Measurements from ENCODE around the gene SMPX.

Gene SMPX

GRCh38 chrX:21741869-21742701 is 15.8 kb downstream of the SMPX start:
- no peak for DNase-seq

GRCh38 chrX:21741364-21741763 is 16.6 kb downstream of the SMPX start:
- DNase-seq, result no peak

- no peak for DNase-seq
These were observed 17.3 kb downstream of the SMPX start for GRCh38 chrX:21740329-21741274.

GRCh38 chrX:21738950-21739287 is 19.0 kb downstream of the SMPX start:
- DNase-seq, result no peak

- DNase-seq, result no peak
These were observed 19.5 kb downstream of the SMPX start for GRCh38 chrX:21738210-21738949.

GRCh38 chrX:21735768-21736127 is 22.2 kb downstream of the SMPX start:
- no peak for DNase-seq

- DNase-seq, result no peak
These were observed 22.7 kb downstream of the SMPX start for GRCh38 chrX:21735038-21735767.

- DNase-seq, result no peak
These were observed 23.7 kb downstream of the SMPX start for GRCh38 chrX:21734175-21734574.

GRCh38 chrX:21733705-21734104 is 24.2 kb downstream of the SMPX start:
- DNase-seq, result no peak

- no peak for DNase-seq
These were observed 27.9 kb downstream of the SMPX start for GRCh38 chrX:21730026-21730425.

- DNase-seq, result no peak
These were observed 29.5 kb downstream of the SMPX start for GRCh38 chrX:21728276-21728968.

GRCh38 chrX:21725916-21726315 is 32.0 kb downstream of the SMPX start:
- no peak for DNase-seq

- peak in 1 of 2 experiments; percentile 0 for DNase-seq
These were observed 32.4 kb downstream of the SMPX start for GRCh38 chrX:21725496-21725895.

GRCh38 chrX:21723814-21724213 is 34.1 kb downstream of the SMPX start:
- no peak for DNase-seq

- no peak for DNase-seq
These were observed 34.8 kb downstream of the SMPX start for GRCh38 chrX:21723084-21723483.

- no peak for DNase-seq
These were observed 36.7 kb downstream of the SMPX start for GRCh38 chrX:21721195-21721594.

GRCh38 chrX:21718575-21718974 is 39.3 kb downstream of the SMPX start:
- DNase-seq, result no peak

GRCh38 chrX:21717802-21718201 is 40.1 kb downstream of the SMPX start:
- DNase-seq, result no peak

GRCh38 chrX:21715825-21716224 is 42.1 kb downstream of the SMPX start:
- DNase-seq, result no peak

GRCh38 chrX:21715337-21715736 is 42.6 kb downstream of the SMPX start:
- no peak for DNase-seq

GRCh38 chrX:21711848-21712197 is 46.1 kb downstream of the SMPX start:
- no peak for DNase-seq
